ENCODE data around the gene PLXNC1. TPM values are rescaled to one million over a fixed set of nuclear protein-coding genes. Genes with fewer than 3 reads are reported as not detected.

Gene PLXNC1
- total and polyA plus RNA-seq, 9 of the 15 experiments (the other 6 are each of a cell fraction or from before 2014, with no cell fraction given): 0.08 to 0.87 (median 0.28) TPM

GRCh38 chr12:94133964-94134795 is 14.2 kb upstream of the PLXNC1 start (continued):
- TF ChIP-seq HDAC2 (IDR thresholded peaks at IDR 0.05) (no peak), GTF3C2 (IDR thresholded peaks at IDR 0.05; ENCODE audit: borderline replicate concordance, extremely low read depth, insufficient read length) (no peak), MEF2D (tag; conservative IDR thresholded peaks at IDR 0.05; ENCODE audit: low read depth) (no peak), ZNF830 (CRISPR knock-in tag; IDR thresholded peaks at IDR 0.05) (no peak), SMAD4 (CRISPR knock-in tag; conservative IDR thresholded peaks at IDR 0.05) (0 out of 2 replicates have a peak, but pooled peaks have one; percentile 12), GABPB2 (CRISPR knock-in tag; conservative IDR thresholded peaks at IDR 0.05) (no peak), MEF2A (IDR thresholded peaks at IDR 0.05; ENCODE audit: control insufficient read depth, low read depth, low read length) (no peak), HINFP (tag; conservative IDR thresholded peaks at IDR 0.05; ENCODE audit: low read depth) (no peak), KLF13 (tag; IDR thresholded peaks at IDR 0.05; ENCODE audit: borderline replicate concordance, low read depth) (0 out of 2 replicates have a peak, but pooled peaks have one; percentile 45), REST (IDR thresholded peaks at IDR 0.05; ENCODE audit: borderline replicate concordance) (peak; percentile 56; the same call in 1 of the 2 replicates), REST (CRISPR knock-in tag; IDR thresholded peaks at IDR 0.05; ENCODE audit: low read depth) (no peak), ZNF354B (CRISPR knock-in tag; IDR thresholded peaks at IDR 0.05) (no peak), NFE2L1 (tag; IDR thresholded peaks at IDR 0.05; ENCODE audit: borderline replicate concordance, low read depth) (no peak)

All from K562 (cell line).